GM12891 (cell line): ENCODE data around the gene ALDH1A3.

Experiments used
- DNase-seq: peaks from one replicate; pipeline ENCODE4 v3.0.0; 2011; ENCODE audit warnings: low spot score; ENCODE audit not compliant: insufficient read length
- FAIRE-seq: peaks from 2 replicates; lab custom pipeline; 2011; peaks lifted over from hg19 to GRCh38; lab: Jason Lieb, UNC
- PAX5 ChIP-seq: IDR thresholded peaks from 2 replicates; pipeline ENCODE4 v1.6.1; 2011; ENCODE audit warnings: low read length, moderate library complexity, mild to moderate bottlenecking; ENCODE audit not compliant: insufficient read depth, severe bottlenecking
- POLR2A ChIP-seq: IDR thresholded peaks from 2 replicates; pipeline ENCODE4 v1.6.1; 2011; ENCODE audit warnings: low read depth, low read length, control low read depth
- POLR2AphosphoS5 ChIP-seq: IDR thresholded peaks from 2 replicates; pipeline ENCODE4 v1.6.1; 2011; ENCODE audit warnings: low read depth, low read length, control low read depth
- POU2F2 ChIP-seq: IDR thresholded peaks from 2 replicates; pipeline ENCODE4 v1.6.1; 2011; ENCODE audit warnings: low read depth, mild to moderate bottlenecking, control low read depth, low read length, moderate library complexity
- SPI1 ChIP-seq: IDR thresholded peaks from 2 replicates; pipeline ENCODE4 v1.6.1; 2011; ENCODE audit warnings: low read depth, low read length, control low read depth
- TAF1 ChIP-seq: IDR thresholded peaks from 2 replicates; pipeline ENCODE4 v1.6.1; 2011; ENCODE audit warnings: low read depth, low read length, control low read depth

Gene ALDH1A3

DNA sequence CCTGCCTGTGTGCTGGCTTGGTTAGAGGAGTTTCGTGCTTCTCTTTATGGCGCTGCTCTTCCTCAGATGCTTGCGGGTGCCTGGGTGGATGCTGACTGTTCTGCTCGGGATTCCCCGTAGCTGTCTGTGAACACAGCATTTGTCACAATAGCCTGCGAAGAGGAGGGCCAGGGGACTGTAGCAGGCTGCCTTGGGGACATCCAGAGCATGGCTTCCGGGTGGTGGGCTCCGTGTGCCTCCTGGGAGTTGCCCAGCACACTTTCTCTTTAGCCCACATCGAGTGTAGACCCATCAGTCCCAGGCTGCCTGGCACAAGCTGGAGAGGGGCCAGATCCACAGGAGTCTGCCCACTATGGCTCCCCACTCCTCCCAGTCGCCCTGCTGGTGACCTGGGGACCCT is 61.9 kb downstream of the ALDH1A3 start:
- FAIRE-seq (no peak), DNase-seq (no peak)
- TF ChIP-seq POU2F2 (no peak), POLR2A (no peak), SPI1 (no peak), POLR2AphosphoS5 (no peak), TAF1 (no peak), PAX5 (no peak)

DNA sequence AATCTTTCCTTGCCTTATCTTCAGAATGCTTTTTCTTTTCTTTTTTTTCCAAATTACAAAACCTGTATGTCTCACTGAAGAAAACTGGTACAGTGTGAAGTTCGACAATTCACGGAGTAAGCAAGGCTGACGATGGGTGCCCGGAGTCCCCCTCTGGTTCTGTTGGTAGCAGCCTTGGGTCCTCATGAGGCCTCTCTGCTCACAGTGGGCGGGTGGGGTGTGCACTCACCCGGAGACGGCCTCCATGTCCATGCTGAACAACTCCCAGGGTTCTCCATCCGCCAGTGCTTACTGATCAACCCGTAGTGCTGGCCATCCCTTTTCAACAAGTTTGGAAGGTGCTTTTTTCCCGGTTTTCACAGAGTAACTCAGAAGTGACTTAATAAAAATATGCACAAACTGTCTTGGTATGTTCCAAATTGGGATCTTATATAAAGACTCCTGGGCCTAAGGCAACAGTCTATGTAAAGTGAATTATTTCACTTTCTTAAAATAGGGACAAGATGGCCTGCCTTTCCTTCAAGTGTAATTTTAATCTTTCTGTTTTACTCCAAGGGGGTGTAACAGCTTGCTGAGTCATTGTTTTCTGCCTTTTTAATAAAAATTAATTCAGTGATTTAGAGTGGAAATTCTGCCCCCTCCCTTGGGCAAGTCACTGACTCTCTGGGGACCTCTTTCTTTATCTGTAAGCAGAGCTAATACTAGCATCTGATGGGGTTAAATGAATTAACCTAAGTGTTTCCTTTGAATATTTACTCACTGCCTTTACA is 63.2 kb downstream of the ALDH1A3 start:
- TF ChIP-seq TAF1 (no peak), POLR2AphosphoS5 (no peak), POU2F2 (no peak), PAX5 (no peak), POLR2A (no peak), SPI1 (no peak)
- FAIRE-seq (no peak), DNase-seq (no peak)

DNA sequence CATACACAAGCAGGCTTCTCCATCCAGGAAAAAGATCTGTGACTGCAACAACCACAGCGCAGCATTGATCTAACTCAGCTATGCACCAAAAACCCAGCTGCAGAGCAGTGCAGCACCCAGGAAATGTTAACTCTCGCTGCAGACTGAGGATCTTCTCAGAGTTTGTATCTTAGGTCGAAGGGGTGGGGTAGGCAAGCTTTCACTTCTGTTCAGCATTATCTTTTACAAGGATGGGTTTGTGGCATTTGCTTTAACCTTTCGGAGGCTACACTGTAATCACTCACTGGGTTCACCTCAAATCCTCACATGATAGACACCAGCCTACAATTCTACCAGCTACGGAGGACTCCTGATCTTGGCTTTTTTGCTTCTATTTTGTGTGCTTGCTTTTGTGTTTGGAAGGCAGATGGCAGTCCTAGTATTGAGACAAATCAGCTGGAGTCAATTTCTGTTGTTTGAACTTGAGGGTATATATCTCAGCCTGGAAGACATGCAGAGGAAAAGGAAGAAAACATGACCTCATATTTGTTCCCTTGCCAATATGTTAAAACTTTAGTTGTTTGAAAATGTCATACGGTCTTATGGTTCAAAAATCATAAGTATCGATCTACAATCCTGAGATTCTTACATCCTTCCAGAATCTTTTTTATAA is 64.7 kb downstream of the ALDH1A3 start:
- TF ChIP-seq TAF1 (no peak), SPI1 (peak; percentile 51)
- DNase-seq (no peak), FAIRE-seq (peak; percentile 72)

DNA sequence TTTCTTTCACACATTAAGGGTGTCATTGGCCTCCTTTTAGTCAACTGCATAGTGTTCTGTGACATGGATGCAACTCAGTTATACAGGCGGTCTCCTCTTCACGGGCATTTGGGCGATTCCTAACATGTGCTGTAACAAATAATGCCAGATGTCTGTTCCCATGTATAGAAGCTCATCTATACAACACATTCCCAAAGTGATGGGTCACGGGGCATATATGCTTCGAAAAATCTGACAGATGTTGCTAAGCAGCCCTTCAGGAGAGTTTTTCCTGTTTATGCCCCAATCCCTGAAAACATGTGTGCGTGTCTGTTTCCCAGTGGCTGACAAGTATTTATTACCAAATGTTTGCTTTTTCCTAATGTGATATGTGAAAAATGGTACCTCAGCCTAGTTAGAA is 65.4 kb downstream of the ALDH1A3 start:
- DNase-seq (no peak), FAIRE-seq (peak; percentile 52)
- no peak for TF ChIP-seq POU2F2
- TF ChIP-seq SPI1: no peak
- no peak for TF ChIP-seq POLR2A
- no peak for TF ChIP-seq POLR2AphosphoS5
- TF ChIP-seq PAX5: no peak
- TF ChIP-seq TAF1: no peak

DNA sequence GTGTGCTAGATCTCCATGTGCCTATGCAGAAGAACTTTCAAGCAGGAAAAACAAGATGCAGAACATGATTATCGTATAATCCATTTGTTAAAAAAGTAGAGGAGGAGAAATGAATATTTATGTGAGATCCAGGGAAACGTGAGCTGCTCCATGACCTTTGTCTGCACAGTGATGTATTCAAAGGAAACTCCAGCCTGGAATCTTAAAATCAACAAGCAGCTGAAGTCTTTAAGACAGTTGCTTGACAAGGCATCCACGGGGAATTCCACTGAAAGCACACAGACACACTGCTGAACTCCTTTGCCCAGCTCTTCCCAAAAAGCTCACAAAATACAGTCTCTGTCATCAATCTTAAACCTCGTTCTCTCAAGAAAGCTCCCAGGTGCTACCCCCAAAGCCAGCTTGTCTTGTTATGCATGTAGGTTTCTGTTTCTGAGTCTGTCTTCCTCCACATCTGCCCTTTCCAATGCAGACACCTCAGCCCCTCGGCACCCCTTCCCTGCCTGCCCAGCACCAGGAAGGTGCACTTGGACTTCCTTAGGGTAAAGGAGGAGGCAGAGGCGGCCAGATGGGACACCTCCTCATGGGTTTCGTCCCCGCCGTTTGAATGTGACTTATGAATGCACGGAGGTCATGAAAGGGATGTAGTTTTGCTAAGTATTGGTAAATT is 68.3 kb downstream of the ALDH1A3 start:
- DNase-seq (no peak), FAIRE-seq (peak; percentile 61)
- TF ChIP-seq PAX5: no peak
- no peak for TF ChIP-seq TAF1
- TF ChIP-seq POLR2AphosphoS5: no peak
- TF ChIP-seq POU2F2: peak; percentile 65; the same call in 1 of the 2 replicates
- TF ChIP-seq POLR2A: no peak
- TF ChIP-seq SPI1: no peak

DNA sequence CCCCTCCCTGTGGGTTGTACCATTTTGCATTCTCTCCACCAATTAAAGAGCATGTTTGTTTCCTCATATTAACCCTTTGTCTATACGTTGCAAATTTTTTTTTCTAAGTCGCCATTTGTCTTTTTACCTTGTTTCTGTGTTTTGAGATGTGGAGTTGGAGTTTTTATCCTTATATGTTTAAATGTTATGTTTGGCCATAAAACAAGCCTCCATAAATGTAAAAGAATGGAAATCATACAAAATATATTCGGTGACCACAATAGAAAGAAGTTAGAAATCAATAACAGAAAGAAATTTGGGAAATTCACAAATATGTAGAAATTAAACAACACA is 68.8 kb downstream of the ALDH1A3 start:
- FAIRE-seq (no peak), DNase-seq (no peak)
- TF ChIP-seq SPI1 (no peak), POLR2AphosphoS5 (no peak), TAF1 (no peak), POLR2A (no peak), POU2F2 (no peak), PAX5 (no peak)

DNA sequence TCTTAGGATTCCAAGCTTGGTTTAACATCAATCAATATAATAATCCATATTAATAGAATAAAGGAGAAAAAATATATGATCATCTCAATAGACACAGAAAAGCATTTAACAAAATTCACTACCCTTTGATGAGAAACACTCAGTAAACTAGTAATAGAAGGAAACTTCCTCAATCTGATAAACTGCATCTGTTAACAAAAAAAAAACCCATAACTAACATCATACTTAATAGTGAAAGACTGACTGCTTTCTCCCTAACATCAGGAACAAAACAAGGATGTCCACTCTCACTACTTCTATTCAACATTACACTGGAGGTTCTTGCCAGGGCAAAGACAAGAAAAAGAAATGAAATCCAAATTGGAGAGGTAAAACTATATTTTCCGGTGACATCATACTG is 70.1 kb downstream of the ALDH1A3 start:
- TF ChIP-seq POLR2A (no peak), POLR2AphosphoS5 (no peak), POU2F2 (no peak), PAX5 (no peak), SPI1 (no peak)
- no peak for DNase-seq
- FAIRE-seq: peak; percentile 38

DNA sequence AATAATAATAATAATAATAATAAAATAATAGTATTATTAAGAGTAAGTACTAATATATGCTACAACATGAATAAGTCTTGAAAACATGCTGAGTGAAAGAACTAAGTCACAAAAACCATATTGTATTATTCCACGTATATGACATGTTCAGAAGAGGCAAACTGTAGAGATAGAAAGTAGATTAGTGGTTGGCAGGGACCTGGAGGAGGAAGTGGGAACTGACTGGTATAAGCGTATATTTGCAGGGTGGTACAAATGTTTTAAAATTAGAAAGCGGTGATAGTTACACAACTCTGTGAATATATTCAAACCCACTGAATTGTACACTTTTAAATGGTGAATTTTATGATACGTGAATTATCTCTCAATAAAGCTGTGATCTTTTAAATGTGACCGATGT is 72.3 kb downstream of the ALDH1A3 start:
- peak; percentile 51 for FAIRE-seq

DNA sequence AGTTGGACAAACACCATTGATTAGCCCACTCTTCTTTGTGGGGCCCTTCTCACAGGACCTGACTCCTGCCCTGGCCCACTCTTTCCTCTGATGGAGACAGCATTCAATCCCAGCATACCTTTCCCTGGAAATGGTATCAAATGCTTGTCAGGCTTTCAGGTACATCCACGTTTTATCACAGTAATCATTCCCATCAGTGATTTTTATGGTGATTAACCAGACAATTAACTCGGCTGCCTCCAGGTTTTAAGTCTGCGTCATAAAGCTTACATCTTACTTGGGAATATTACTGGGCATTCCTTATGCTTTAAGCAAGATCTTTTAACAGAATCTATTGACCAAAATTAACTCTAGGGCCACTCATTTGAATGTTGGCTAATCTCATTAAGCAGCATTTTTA is 72.9 kb downstream of the ALDH1A3 start:
- TF ChIP-seq POLR2A: no peak
- TF ChIP-seq POU2F2: no peak
- no peak for TF ChIP-seq POLR2AphosphoS5
- no peak for TF ChIP-seq TAF1
- TF ChIP-seq SPI1: no peak
- no peak for TF ChIP-seq PAX5
- FAIRE-seq (peak; percentile 33), DNase-seq (no peak)

More for the DNA sequence above, 72.3 kb downstream of the ALDH1A3 start:
- TF ChIP-seq POU2F2: no peak
- peak; percentile 69 for TF ChIP-seq SPI1
- no peak for DNase-seq
